Fibroblast of the aortic adventitia (primary cell): ENCODE data around the gene KRT27. TPM values are rescaled to one million over a fixed set of nuclear protein-coding genes. Genes with fewer than 3 reads are reported as not detected.

Experiments used
- DNase-seq: peaks from one replicate; pipeline ENCODE4 v3.0.0-alpha.2; 2010; ENCODE audit warnings: low read depth
- H3K4me3 ChIP-seq: 2 replicates; pipeline ENCODE4 v1.5.1; 2011; ENCODE audit warnings: low read depth, mild to moderate bottlenecking, control low read depth, low read length, moderate library complexity
- CTCF ChIP-seq: IDR thresholded peaks from 2 replicates; pipeline ENCODE4 v1.5.1; 2011; ENCODE audit warnings: mild to moderate bottlenecking, low read length, control low read depth, inconsistent platforms; ENCODE audit not compliant: insufficient read depth
- total RNA-seq: library from RNA; depleted of rRNA; stranded (reverse); fragments of >200 nt; gene quantifications from 2 replicates; pipeline ENCODE4 v1.2.3, GENCODE V29; 2012; ENCODE audit warnings: low replicate concordance

KRT27 gene
- total RNA-seq, 1 donor, result not detected

- H3K4me3 ChIP-seq, result no peak overlapping the region
- peak; percentile 77 for DNase-seq
- no peak for TF ChIP-seq CTCF
Measured at GRCh38 chr17:40809721-40810421, 27.5 kb upstream of the KRT27 start.

GRCh38 chr17:40806131-40806530, 23.8 kb upstream of the KRT27 start:
- no peak overlapping the region for H3K4me3 ChIP-seq
- no peak for TF ChIP-seq CTCF
- no peak for DNase-seq

- peak; percentile 91 for TF ChIP-seq CTCF
- no peak overlapping the region for H3K4me3 ChIP-seq
- peak; percentile 72 for DNase-seq
Measured at GRCh38 chr17:40803617-40804082, 21.3 kb upstream of the KRT27 start.

- DNase-seq, result no peak
- no peak for TF ChIP-seq CTCF
- H3K4me3 ChIP-seq, result no peak overlapping the region
Measured at GRCh38 chr17:40801157-40801556, 18.8 kb upstream of the KRT27 start.

GRCh38 chr17:40800381-40800780, 18.0 kb upstream of the KRT27 start:
- H3K4me3 ChIP-seq, result no peak overlapping the region
- no peak for DNase-seq
- TF ChIP-seq CTCF, result no peak

- no peak for DNase-seq
- H3K4me3 ChIP-seq, result no peak within 1 kb of the TSS
- no peak for TF ChIP-seq CTCF
Measured at GRCh38 chr17:40799859-40800258, 17.5 kb upstream of the KRT27 start, which contains the start of gene KRT28. Gene KRT28, minus strand, starts transcription at chr17:40799959. Its CDS starts 66 bp downstream, at chr17:40799893.
